Peyer's patch (tissue), 4 donors: ENCODE data around the gene SYCE3. TPM values are rescaled to one million over a fixed set of nuclear protein-coding genes. Genes with fewer than 3 reads are reported as not detected.

Source experiments
- DNase-seq, 3 donors: peaks; one replicate each; pipeline ENCODE4 v3.0.0-alpha.2; 2017 to 2019
- H3K27ac ChIP-seq, 4 donors: fragments of 200-600 bp; sonication (generic); one replicate each; pipeline ENCODE4 v1.5.1; 2016 to 2019
- H3K27me3 ChIP-seq, 2 donors: fragments of 200-600 bp; sonication (generic); one replicate each; pipeline ENCODE4 v1.5.1; 2019
- H3K36me3 ChIP-seq, 3 donors: fragments of 200-600 bp; sonication (generic); one replicate each; pipeline ENCODE4 v1.5.1; 2016 to 2019
- H3K4me1 ChIP-seq, 4 donors: fragments of 200-600 bp; sonication (generic); one replicate each; pipeline ENCODE4 v1.5.1; 2016 to 2019
- H3K4me3 ChIP-seq, 4 donors: fragments of 200-600 bp; sonication (generic); 1 replicate in 3 of 4; 2 replicates in 1 of 4; pipeline ENCODE4 v1.5.1; 2016 to 2019; ENCODE audit warnings: mild to moderate bottlenecking in 1 of 4
- H3K9me3 ChIP-seq, 4 donors: fragments of 200-600 bp; sonication (generic); one replicate each; pipeline ENCODE4 v1.5.1; 2016 to 2019; ENCODE audit warnings: mild to moderate bottlenecking in 1 of 4
- CTCF ChIP-seq, 6 experiments: fragments of 450-650 bp in 4 of 6; fragments of 200-600 bp in 2 of 6; sonication (generic) in 1 of 6; IDR thresholded peaks; one replicate each; pipeline ENCODE4 v1.5.1; 2017 to 2019; ENCODE audit warnings: antibody characterized with exemption in 6 of 6, mild to moderate bottlenecking in 3 of 6, moderate library complexity in 1 of 6
- POLR2A ChIP-seq, 2 donors: fragments of 450-650 bp; IDR thresholded peaks; one replicate each; pipeline ENCODE4 v1.5.1; 2017; ENCODE audit warnings: antibody characterized with exemption in 2 of 2, mild to moderate bottlenecking in 2 of 2, moderate library complexity in 2 of 2
- total RNA-seq, 4 donors: library from RNA; depleted of rRNA; stranded (reverse); fragments of >200 nt; gene quantifications; one replicate each; pipeline ENCODE4 v1.1.0, GENCODE V29; 2016

The SYCE3 gene
- total RNA-seq, 4 donors from 2014 or later = not detected

GRCh38 chr22:50602338-50602700 lies 39.6 kb upstream of the SYCE3 start:
- peaks cover 0 to 12% (median 6%) of the 10 kb centered on the region in 4 donors for H3K4me1 ChIP-seq
- TF ChIP-seq CTCF (IDR thresholded peaks at IDR 0.05) (no peak), POLR2A (IDR thresholded peaks at IDR 0.05) (no peak)

DNA sequence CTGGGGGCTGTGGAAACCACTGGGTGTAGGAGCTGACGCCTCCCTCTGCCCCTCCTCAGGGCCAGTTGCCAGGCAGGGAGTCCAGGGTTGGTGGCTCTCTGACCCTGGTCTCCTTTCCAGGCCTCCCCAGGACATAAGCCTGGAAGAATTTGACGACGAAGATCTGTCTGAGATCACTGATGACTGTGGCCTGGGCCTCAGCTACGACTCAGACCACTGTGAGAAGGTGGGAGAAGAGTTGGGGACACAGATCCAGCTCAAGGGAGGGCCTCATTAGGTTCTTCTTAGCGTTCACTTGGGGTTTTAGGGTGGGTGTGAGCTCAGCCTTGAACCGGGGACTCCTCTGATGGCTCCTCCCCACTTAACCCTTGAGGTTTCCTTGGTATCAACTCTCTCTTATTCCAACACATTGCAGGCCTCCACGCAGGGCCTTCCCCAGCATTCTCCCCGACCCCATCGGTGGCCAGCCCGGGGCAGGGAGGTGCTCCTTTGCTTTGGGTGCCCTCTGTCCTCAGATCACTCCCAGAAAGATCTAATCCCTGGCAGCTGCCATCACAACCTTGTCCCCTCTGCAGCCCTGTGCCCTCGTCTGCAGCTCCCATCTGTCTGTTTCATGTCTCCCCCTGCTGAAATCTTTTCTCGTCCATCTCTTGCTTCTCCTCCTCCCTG lies 39.1 kb upstream of the SYCE3 start:
- Histone ChIP-seq H3K4me3 (no peak overlapping the region), H3K36me3 (no peaks in the 10 kb centered on the region), H3K27me3 (peaks cover 0 to 33% of the 10 kb centered on the region in 2 donors), H3K4me1 (peaks cover 0 to 12% (median 6%) of the 10 kb centered on the region in 4 donors), H3K9me3 (no peaks in the 10 kb centered on the region), H3K27ac (no peak overlapping the region)
- DNase-seq = no peak
- TF ChIP-seq POLR2A (IDR thresholded peaks at IDR 0.05) (no peak), CTCF (IDR thresholded peaks at IDR 0.05) (no peak)

More at GRCh38 chr22:50602338-50602700, 39.6 kb upstream of the SYCE3 start:
- Histone ChIP-seq H3K36me3 (no peaks in the 10 kb centered on the region), H3K9me3 (no peaks in the 10 kb centered on the region), H3K27ac (no peak overlapping the region), H3K4me3 (no peak overlapping the region), H3K27me3 (peaks cover 0 to 33% of the 10 kb centered on the region in 2 donors)
- no peak for DNase-seq

GRCh38 chr22:50600967-50601668 lies 38.4 kb upstream of the SYCE3 start:
- TF ChIP-seq CTCF (IDR thresholded peaks at IDR 0.05) (no peak), POLR2A (IDR thresholded peaks at IDR 0.05) (no peak)
- H3K27me3 ChIP-seq = peaks cover 0 to 33% of the 10 kb centered on the region in 2 donors
- DNase-seq = no peak

DNA sequence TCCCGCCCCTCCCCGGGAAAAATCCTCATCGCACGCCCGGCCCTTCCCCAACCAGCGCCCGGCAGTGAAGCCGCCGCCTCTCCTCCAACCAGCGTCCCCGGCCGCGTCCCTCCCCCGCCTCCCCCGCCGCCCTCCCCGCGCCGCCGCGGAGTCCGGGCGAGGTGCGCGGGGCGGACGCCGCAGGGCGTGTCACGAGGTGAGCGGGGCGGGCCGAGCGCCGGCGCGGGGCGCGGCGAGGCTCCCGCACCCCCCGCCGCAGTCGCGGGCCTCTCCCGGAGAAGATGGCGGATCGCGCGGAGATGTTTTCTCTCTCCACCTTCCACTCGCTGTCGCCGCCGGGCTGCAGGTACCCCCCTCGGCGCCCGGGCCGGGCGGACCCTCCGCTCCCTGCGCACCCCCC lies 37.8 kb upstream of the SYCE3 start, which contains the start of gene MAPK8IP2:
MAPK8IP2 (plus strand) TSS at position 256 of the 400 bp plus-strand sequence; CDS start at position 282, 26 bp downstream.
- Histone ChIP-seq H3K4me1 (peaks cover 0 to 12% (median 6%) of the 10 kb centered on the region in 4 donors), H3K27me3 (peaks cover 0 to 33% of the 10 kb centered on the region in 2 donors), H3K27ac (no peak within 1 kb of the TSS), H3K9me3 (no peaks in the 10 kb centered on the region), H3K36me3 (no peaks in the 10 kb centered on the region), H3K4me3 (peak within 1 kb of the TSS; percentile 5 to 59 (median 54))
- TF ChIP-seq POLR2A (IDR thresholded peaks at IDR 0.05) (no peak), CTCF (IDR thresholded peaks at IDR 0.05) (no peak)
- DNase-seq = peak in 1 of 3 donors; percentile 55

More at GRCh38 chr22:50600967-50601668, 38.4 kb upstream of the SYCE3 start:
- peaks cover 0 to 12% (median 6%) of the 10 kb centered on the region in 4 donors for H3K4me1 ChIP-seq
- no peaks in the 10 kb centered on the region for H3K36me3 ChIP-seq
- H3K27ac ChIP-seq = no peak overlapping the region
- H3K9me3 ChIP-seq = no peaks in the 10 kb centered on the region
- H3K4me3 ChIP-seq = peak overlapping the region in 3 of 4 donors; percentile 51 to 59 (median 57)

DNA sequence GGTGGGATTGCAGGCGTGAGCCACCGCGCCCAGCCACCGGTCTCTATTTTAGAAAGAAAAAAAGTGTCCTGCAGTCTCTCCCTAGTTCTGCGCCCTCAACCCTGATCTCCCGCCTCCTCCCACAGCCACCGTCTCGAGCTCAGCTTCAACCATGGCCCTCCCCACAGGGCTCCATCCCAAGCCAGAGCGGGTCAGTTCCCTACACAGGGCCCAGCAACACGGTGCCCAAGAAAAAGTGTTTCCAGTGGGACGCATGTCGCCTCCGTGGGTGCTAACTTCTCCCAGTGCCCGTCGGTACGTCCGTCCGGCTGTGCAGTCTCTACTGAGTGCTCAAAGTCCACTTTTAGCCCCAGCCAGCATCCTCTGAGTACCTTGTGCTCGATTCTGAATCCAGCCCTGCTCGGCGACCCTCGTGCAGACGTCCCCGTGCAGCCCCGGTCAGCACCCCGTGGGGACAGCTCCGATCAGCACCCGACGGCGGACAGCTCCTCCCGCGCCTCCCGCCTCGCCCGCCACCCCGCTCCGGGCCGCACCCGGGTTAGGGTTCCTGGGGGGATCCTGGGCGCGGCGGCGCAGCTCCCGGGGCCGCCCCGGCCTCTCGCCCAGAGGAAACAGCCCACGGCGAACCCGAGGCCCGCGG lies 37.2 kb upstream of the SYCE3 start:
- peak in 2 of 3 donors; percentile 67 to 73 for DNase-seq
- TF ChIP-seq CTCF (IDR thresholded peaks at IDR 0.05) = no peak
- TF ChIP-seq POLR2A (IDR thresholded peaks at IDR 0.05) = no peak
- no peaks in the 10 kb centered on the region for H3K9me3 ChIP-seq
- H3K4me3 ChIP-seq = peak overlapping the region; percentile 5 to 59 (median 54)
- H3K4me1 ChIP-seq = peaks cover 0 to 12% (median 6%) of the 10 kb centered on the region in 4 donors
- H3K36me3 ChIP-seq = no peaks in the 10 kb centered on the region
- no peak overlapping the region for H3K27ac ChIP-seq
- peaks cover 0 to 33% of the 10 kb centered on the region in 2 donors for H3K27me3 ChIP-seq
